Suprapubic skin (tissue), 4 donors: ENCODE data around the gene SGO2.

ENCODE experiments used
- EP300 ChIP-seq: sonication (generic); formaldehyde crosslinking; IDR thresholded peaks from one replicate; pipeline ENCODE4 v1.6.1; 2017; ENCODE audit warnings: antibody characterized with exemption
- POLR2AphosphoS5 ChIP-seq, 3 donors: sonication (generic); formaldehyde crosslinking; IDR thresholded peaks; one replicate each; pipeline ENCODE4 v1.6.1; 2017; ENCODE audit warnings: antibody characterized with exemption in 3 of 3
- TF ChIP-seq, protein P1 (sequence below), 2 donors: fragments of 200-600 bp in 1 of 2; fragments of 450-650 bp in 1 of 2; sonication (generic) in 1 of 2; IDR thresholded peaks; one replicate each; pipeline ENCODE4 v1.5.1; 2016 to 2019; ENCODE audit warnings: antibody characterized with exemption in 2 of 2, mild to moderate bottlenecking in 1 of 2, moderate library complexity in 1 of 2

DNA sequence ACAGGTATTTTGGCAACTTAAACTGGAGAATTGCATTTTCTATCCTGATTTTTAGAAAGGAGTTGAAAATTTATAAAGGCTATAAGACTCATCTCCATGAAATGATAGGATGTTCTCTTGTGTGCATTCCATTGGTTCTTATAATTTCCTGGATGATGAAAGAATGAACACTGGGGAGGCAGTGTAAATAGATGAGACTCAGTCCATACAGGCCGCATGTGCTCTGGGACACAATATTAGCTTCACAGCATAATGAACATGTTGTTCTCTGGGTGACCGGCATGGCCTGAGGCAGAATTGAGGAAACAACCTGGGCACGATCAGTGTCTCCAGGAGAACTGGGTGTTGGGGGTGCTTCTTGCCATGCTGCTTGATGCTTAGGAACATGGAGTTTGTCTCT lies 98.7 kb downstream of the SGO2 start:
- TF ChIP-seq POLR2AphosphoS5 (IDR thresholded peaks at IDR 0.05): no peak
- TF ChIP-seq, protein P1, sequence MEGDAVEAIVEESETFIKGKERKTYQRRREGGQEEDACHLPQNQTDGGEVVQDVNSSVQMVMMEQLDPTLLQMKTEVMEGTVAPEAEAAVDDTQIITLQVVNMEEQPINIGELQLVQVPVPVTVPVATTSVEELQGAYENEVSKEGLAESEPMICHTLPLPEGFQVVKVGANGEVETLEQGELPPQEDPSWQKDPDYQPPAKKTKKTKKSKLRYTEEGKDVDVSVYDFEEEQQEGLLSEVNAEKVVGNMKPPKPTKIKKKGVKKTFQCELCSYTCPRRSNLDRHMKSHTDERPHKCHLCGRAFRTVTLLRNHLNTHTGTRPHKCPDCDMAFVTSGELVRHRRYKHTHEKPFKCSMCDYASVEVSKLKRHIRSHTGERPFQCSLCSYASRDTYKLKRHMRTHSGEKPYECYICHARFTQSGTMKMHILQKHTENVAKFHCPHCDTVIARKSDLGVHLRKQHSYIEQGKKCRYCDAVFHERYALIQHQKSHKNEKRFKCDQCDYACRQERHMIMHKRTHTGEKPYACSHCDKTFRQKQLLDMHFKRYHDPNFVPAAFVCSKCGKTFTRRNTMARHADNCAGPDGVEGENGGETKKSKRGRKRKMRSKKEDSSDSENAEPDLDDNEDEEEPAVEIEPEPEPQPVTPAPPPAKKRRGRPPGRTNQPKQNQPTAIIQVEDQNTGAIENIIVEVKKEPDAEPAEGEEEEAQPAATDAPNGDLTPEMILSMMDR (IDR thresholded peaks at IDR 0.05): no peak
- no peak for TF ChIP-seq EP300
